Measurements from ENCODE around the gene MMP28.
A peak's percentile ranks its signal among the peaks of the same experiment; 100 is the strongest.

MMP28 gene

DNA sequence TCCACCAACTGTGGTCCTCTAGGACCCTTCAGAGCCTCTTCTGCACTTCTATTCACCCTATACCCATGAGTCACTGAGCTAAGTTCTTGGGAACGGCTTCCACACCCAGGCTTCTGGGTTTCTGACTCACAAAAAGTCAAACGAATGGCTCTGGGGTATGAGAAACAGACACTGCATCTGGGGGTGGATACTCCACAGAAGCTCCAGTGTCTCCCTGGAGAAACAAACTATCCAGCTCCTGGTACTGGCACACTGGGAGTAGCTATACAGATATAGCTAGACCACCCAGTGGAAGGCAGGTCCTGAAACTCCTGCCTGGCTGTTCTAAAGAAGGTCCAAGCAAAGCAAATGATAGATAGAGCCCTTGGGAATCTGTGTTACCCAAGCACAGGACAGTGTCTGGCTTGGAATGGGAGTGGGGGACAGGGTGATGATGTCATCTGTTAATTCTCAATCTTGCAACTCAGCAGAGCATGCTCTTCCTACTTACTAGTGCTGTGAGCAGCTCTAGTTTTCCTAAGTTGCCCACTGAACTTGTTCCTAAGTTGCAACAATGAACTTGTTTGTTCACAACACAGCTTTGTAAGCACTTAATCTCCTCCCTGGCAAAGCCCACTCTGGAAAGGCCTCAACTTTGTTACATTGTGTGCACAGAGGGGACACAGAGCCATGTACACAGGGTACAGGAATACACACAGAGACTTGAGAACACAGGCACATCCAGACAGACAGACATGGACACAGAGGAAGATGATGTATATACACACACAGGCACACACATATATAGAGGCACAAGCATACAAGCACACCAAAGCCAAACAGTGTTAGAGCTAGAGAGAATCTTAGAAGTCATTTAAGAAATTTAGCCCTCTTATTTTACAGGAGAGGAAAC lies 6.7 kb downstream of the MMP28 start:
- H3K36me3 Mint-ChIP-seq (ENCODE audit: low read depth): no peaks in the 10 kb centered on the region
- H3K27ac Mint-ChIP-seq: no peak overlapping the region
- H3K9me3 Mint-ChIP-seq: no peaks in the 10 kb centered on the region
- no peak for DNase-seq
- H3K27me3 Mint-ChIP-seq: peaks cover 10% of the 10 kb centered on the region
- no peak overlapping the region for H3K4me3 Mint-ChIP-seq
- H3K4me1 Mint-ChIP-seq (ENCODE audit: low read depth): peaks cover 23% of the 10 kb centered on the region

GRCh38 chr17:35786941-35787432 lies 8.5 kb downstream of the MMP28 start:
- DNase-seq: no peak
- H3K9me3 Mint-ChIP-seq: no peaks in the 10 kb centered on the region
- no peak overlapping the region for H3K27ac Mint-ChIP-seq
- H3K4me3 Mint-ChIP-seq: no peak overlapping the region
- peaks cover 3% of the 10 kb centered on the region for H3K27me3 Mint-ChIP-seq
- no peaks in the 10 kb centered on the region for H3K36me3 Mint-ChIP-seq (ENCODE audit: low read depth)
- peaks cover 20% of the 10 kb centered on the region for H3K4me1 Mint-ChIP-seq (ENCODE audit: low read depth)

GRCh38 chr17:35784895-35785294 lies 10.5 kb downstream of the MMP28 start:
- Mint-ChIP-seq H3K4me3 (no peak overlapping the region), H3K4me1 (ENCODE audit: low read depth) (peaks cover 15% of the 10 kb centered on the region), H3K27me3 (no peaks in the 10 kb centered on the region), H3K27ac (no peak overlapping the region), H3K9me3 (no peaks in the 10 kb centered on the region), H3K36me3 (ENCODE audit: low read depth) (no peaks in the 10 kb centered on the region)
- DNase-seq: peak; percentile 8

GRCh38 chr17:35780950-35781349 lies 14.5 kb downstream of the MMP28 start:
- no peak overlapping the region for H3K4me3 Mint-ChIP-seq
- no peaks in the 10 kb centered on the region for H3K36me3 Mint-ChIP-seq (ENCODE audit: low read depth)
- no peaks in the 10 kb centered on the region for H3K27me3 Mint-ChIP-seq
- DNase-seq: no peak
- no peaks in the 10 kb centered on the region for H3K9me3 Mint-ChIP-seq
- H3K27ac Mint-ChIP-seq: no peak overlapping the region
- no peaks in the 10 kb centered on the region for H3K4me1 Mint-ChIP-seq (ENCODE audit: low read depth)

DNA sequence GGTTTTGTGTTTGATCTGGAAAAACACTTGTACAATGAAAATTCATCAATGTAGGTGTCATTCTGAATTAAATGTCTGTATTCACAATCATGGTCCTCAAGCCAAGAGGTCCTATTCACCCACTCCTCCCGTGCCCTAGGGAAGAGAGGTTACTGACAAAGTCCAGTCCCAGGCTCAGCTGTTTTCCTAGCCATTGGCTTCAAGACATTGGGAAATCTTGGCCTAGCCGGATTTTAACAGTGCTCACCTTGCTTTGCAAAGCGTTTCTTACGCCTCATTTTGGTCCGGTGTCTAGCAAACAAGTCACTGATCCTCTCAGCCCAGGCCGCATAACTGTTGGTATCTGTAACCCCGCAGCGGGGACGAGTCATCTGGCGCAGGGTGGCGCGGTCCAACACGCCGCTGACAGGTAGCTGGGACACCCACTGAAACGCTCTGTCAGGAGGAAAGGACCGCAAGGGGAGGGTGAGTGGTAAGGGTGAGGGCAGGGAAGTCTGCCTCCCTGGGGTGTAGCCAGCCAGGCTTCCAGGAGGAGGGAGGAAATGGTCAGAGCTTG lies 16.7 kb downstream of the MMP28 start:
- Mint-ChIP-seq H3K27me3 (peaks cover 8% of the 10 kb centered on the region), H3K27ac (no peak overlapping the region), H3K9me3 (no peaks in the 10 kb centered on the region), H3K4me1 (ENCODE audit: low read depth) (no peaks in the 10 kb centered on the region), H3K4me3 (no peak overlapping the region), H3K36me3 (ENCODE audit: low read depth) (no peaks in the 10 kb centered on the region)
- no peak for DNase-seq

DNA sequence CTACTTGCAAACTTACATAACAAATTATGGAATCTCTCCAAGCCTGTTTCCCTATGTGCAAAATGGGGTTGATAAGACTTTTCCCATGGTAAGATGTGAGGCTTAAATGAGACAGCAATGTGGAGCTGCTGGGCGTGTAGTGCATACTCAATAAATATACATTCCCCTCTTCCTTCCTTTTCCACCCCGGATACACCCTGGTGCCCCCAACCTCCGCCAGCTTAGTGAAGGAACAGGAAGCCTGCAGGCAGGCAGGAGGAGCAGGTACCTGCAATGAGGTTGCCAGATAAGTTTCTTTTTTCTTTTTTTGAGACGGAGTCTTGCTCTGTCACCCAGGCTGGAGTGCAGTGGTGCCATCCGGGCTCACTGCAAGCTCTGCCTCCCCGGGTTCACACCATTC lies 19.9 kb downstream of the MMP28 start:
- no peaks in the 10 kb centered on the region for H3K36me3 Mint-ChIP-seq (ENCODE audit: low read depth)
- no peak for DNase-seq
- H3K27ac Mint-ChIP-seq: no peak overlapping the region
- peaks cover 8% of the 10 kb centered on the region for H3K27me3 Mint-ChIP-seq
- H3K4me1 Mint-ChIP-seq (ENCODE audit: low read depth): no peaks in the 10 kb centered on the region
- H3K4me3 Mint-ChIP-seq: no peak overlapping the region
- H3K9me3 Mint-ChIP-seq: no peaks in the 10 kb centered on the region

GRCh38 chr17:35775039-35775438 lies 20.4 kb downstream of the MMP28 start:
- Mint-ChIP-seq H3K36me3 (ENCODE audit: low read depth) (no peaks in the 10 kb centered on the region), H3K4me3 (no peak overlapping the region), H3K9me3 (no peaks in the 10 kb centered on the region), H3K27me3 (peaks cover 8% of the 10 kb centered on the region), H3K4me1 (ENCODE audit: low read depth) (no peaks in the 10 kb centered on the region), H3K27ac (no peak overlapping the region)
- no peak for DNase-seq

DNA sequence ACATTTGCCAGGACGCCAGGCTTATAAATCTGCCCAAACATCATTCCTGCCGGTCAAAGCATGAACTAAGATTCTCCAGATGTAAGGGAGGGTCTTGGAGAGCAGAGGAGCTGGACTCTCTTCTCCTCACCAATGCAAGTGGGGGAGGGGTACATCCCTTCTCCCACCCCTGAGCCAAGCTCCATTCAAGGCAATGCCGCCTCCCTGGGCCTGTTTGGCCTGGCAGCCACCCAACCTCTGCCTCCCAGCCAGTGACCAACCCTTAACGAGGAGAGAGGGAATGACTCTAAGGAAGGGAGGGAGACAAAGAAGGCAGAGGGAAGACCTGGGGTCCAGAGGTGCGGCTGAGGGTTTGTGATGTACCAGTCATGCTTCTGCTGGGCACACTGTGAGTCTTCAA lies 20.9 kb downstream of the MMP28 start:
- no peaks in the 10 kb centered on the region for H3K9me3 Mint-ChIP-seq
- no peaks in the 10 kb centered on the region for H3K36me3 Mint-ChIP-seq (ENCODE audit: low read depth)
- H3K27me3 Mint-ChIP-seq: peaks cover 8% of the 10 kb centered on the region
- H3K4me1 Mint-ChIP-seq (ENCODE audit: low read depth): no peaks in the 10 kb centered on the region
- H3K27ac Mint-ChIP-seq: no peak overlapping the region
- DNase-seq: no peak
- no peak overlapping the region for H3K4me3 Mint-ChIP-seq

GRCh38 chr17:35773679-35774425 lies 21.6 kb downstream of the MMP28 start:
- no peak overlapping the region for H3K4me3 Mint-ChIP-seq
- DNase-seq: no peak
- no peaks in the 10 kb centered on the region for H3K4me1 Mint-ChIP-seq (ENCODE audit: low read depth)
- H3K27me3 Mint-ChIP-seq: peaks cover 8% of the 10 kb centered on the region
- H3K9me3 Mint-ChIP-seq: no peaks in the 10 kb centered on the region
- H3K27ac Mint-ChIP-seq: no peak overlapping the region
- H3K36me3 Mint-ChIP-seq (ENCODE audit: low read depth): no peaks in the 10 kb centered on the region

DNA sequence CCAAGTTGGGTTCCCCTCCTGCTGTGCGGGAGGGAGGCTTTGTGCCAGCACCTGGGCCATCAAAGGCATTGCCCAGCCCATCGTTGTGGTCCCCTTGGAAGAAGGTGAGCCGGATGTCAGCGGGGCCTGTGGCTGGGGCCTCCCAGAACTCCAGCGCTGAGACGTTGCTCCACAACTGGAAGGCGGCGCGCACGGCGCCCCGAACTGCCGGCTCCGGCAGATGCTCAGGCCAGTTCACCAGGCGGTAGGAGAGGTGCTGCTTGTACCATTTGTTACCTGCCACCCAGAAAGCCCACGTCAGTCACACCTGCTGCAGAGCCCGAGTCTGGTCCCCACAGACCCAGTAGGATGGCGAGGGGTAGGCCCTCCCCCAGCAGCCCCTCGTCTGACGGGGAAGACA lies 22.3 kb downstream of the MMP28 start:
- Mint-ChIP-seq H3K4me1 (ENCODE audit: low read depth) (no peaks in the 10 kb centered on the region), H3K27ac (no peak overlapping the region), H3K4me3 (no peak overlapping the region), H3K27me3 (peaks cover 8% of the 10 kb centered on the region), H3K36me3 (ENCODE audit: low read depth) (no peaks in the 10 kb centered on the region), H3K9me3 (no peaks in the 10 kb centered on the region)
- no peak for DNase-seq

DNA sequence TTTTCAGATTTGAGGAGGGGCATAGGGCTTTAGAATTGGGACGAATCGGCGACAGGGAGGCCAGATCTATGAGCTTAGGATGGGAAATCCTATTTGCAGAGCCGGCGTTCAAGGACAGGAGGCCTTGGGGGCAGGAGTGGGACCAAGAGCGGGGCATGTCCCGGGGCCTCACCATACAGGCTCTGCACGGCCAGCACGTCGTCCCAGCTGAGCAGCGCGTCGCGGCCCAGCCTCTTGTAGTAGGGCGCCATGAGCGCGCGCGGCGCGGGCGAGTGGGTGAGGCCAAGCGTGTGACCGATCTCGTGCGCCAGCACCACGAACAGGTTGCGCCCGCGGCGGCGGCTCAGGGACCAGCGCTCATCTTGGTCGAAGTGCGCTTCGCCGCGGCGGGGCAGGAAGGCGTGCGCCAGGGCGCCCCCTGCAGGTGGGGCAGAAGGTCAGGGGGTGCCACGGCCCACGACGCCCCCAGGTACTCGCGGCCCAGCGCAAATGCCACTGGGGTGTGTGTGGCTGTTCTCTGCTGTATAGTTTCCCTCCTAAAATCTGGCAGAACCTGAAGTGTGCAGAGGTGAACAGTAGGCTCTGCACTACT lies 25.4 kb downstream of the MMP28 start:
- H3K9me3 Mint-ChIP-seq: no peaks in the 10 kb centered on the region
- peaks cover 2% of the 10 kb centered on the region for H3K4me1 Mint-ChIP-seq (ENCODE audit: low read depth)
- H3K27me3 Mint-ChIP-seq: peaks cover 4% of the 10 kb centered on the region
- H3K4me3 Mint-ChIP-seq: no peak overlapping the region
- no peaks in the 10 kb centered on the region for H3K36me3 Mint-ChIP-seq (ENCODE audit: low read depth)
- DNase-seq: no peak
- H3K27ac Mint-ChIP-seq: no peak overlapping the region

- H3K9me3 Mint-ChIP-seq: no peaks in the 10 kb centered on the region
- no peaks in the 10 kb centered on the region for H3K36me3 Mint-ChIP-seq (ENCODE audit: low read depth)
- H3K4me3 Mint-ChIP-seq: no peak overlapping the region
- DNase-seq: no peak
- no peaks in the 10 kb centered on the region for H3K27me3 Mint-ChIP-seq
- peaks cover 12% of the 10 kb centered on the region for H3K4me1 Mint-ChIP-seq (ENCODE audit: low read depth)
- H3K27ac Mint-ChIP-seq: no peak overlapping the region
Measured at GRCh38 chr17:35768797-35769196, 26.6 kb downstream of the MMP28 start.

GRCh38 chr17:35766903-35767510 lies 28.4 kb downstream of the MMP28 start:
- Mint-ChIP-seq H3K27ac (no peak overlapping the region), H3K9me3 (no peaks in the 10 kb centered on the region), H3K36me3 (ENCODE audit: low read depth) (no peaks in the 10 kb centered on the region), H3K4me1 (ENCODE audit: low read depth) (peaks cover 12% of the 10 kb centered on the region), H3K4me3 (no peak overlapping the region), H3K27me3 (no peaks in the 10 kb centered on the region)
- DNase-seq: no peak

GRCh38 chr17:35766489-35766877 lies 29.0 kb downstream of the MMP28 start:
- no peak overlapping the region for H3K27ac Mint-ChIP-seq
- DNase-seq: no peak
- no peaks in the 10 kb centered on the region for H3K36me3 Mint-ChIP-seq (ENCODE audit: low read depth)
- no peak overlapping the region for H3K4me3 Mint-ChIP-seq
- H3K4me1 Mint-ChIP-seq (ENCODE audit: low read depth): peaks cover 12% of the 10 kb centered on the region
- H3K9me3 Mint-ChIP-seq: no peaks in the 10 kb centered on the region
- no peaks in the 10 kb centered on the region for H3K27me3 Mint-ChIP-seq
